Endothelial cell of umbilical vein (primary cell): ENCODE data around the gene WDR18. TPM values are rescaled to one million over a fixed set of nuclear protein-coding genes. Genes with fewer than 3 reads are reported as not detected.

Experiments used
- BruUV-seq: library from RNA; stranded (reverse); fragments of 400-500 nt; replicated peaks from 2 replicates; lab custom pipeline; 2021; lab: Mats Ljungman, UMichigan
- CTCF ChIA-PET: fragments of 300-600, 350-600 bp; sonication (Branson Sonifier 250); formaldehyde crosslinking; loops from one replicate; lab custom pipeline; 2021; ENCODE audit warnings: antibody characterized with exemption, inconsistent platforms; lab: Charles Lee
- POLR2A ChIA-PET: fragments of 300-600, 350-600 bp; sonication (Branson Sonifier 250); formaldehyde crosslinking; loops from one replicate; lab custom pipeline; 2021; ENCODE audit warnings: antibody characterized with exemption, inconsistent platforms; lab: Charles Lee
- DNase-seq: peaks from one replicate; pipeline ENCODE4 v3.0.0-alpha.2; 2011; ENCODE audit warnings: low read depth, low spot score
- FAIRE-seq: peaks from 2 replicates; lab custom pipeline; 2011; peaks lifted over from hg19 to GRCh38; lab: Jason Lieb, UNC
- H2AFZ ChIP-seq: 2 replicates; pipeline ENCODE4 v1.6.0; 2012; ENCODE audit warnings: low read depth, low read length, control low read depth, inconsistent platforms
- H3K27ac ChIP-seq: 2 replicates; pipeline ENCODE4 v1.5.1; 2011; ENCODE audit warnings: low read depth, mild to moderate bottlenecking, control low read depth, low read length, moderate library complexity; ENCODE audit not compliant: insufficient read depth
- H3K27me3 ChIP-seq, 2 experiments: 2 replicates each; pipeline versions ENCODE4 v1.6.0 to v1.6.1; 2011; ENCODE audit warnings: low read length in 2 of 2, mixed read lengths in 1 of 2; ENCODE audit not compliant: control insufficient read depth in 2 of 2, insufficient read depth in 2 of 2
- H3K36me3 ChIP-seq, 2 experiments: 2 replicates in 1 of 2; 3 replicates in 1 of 2; pipeline ENCODE4 v1.5.1; 2011; ENCODE audit warnings: low read length in 2 of 2, mild to moderate bottlenecking in 1 of 2, moderate library complexity in 1 of 2; ENCODE audit not compliant: control insufficient read depth in 2 of 2, insufficient read depth in 2 of 2; ENCODE audit errors: extremely low read depth in 1 of 2
- H3K4me1 ChIP-seq: 3 replicates; pipeline ENCODE4 v1.5.1; 2011; ENCODE audit warnings: mild to moderate bottlenecking, low read length; ENCODE audit not compliant: control insufficient read depth, insufficient read depth; ENCODE audit errors: extremely low read depth
- H3K4me2 ChIP-seq: 2 replicates; pipeline ENCODE4 v1.6.1; 2011; ENCODE audit warnings: low read length, control low read depth, mixed read lengths; ENCODE audit not compliant: insufficient read depth
- H3K4me3 ChIP-seq, 3 experiments: fragments of 200-600 bp in 1 of 3; sonication (generic), shearing (Covaris generic) in 1 of 3; replicated peaks in 1 of 3; 2 replicates each; pipeline ENCODE4 v1.5.1; 2011 to 2016; ENCODE audit warnings: control low read depth in 3 of 3, low read length in 3 of 3, mild to moderate bottlenecking in 2 of 3, inconsistent platforms in 1 of 3, low read depth in 1 of 3, moderate library complexity in 1 of 3; ENCODE audit not compliant: insufficient read depth in 1 of 3
- H3K79me2 ChIP-seq: 2 replicates; pipeline ENCODE4 v1.6.0; 2012; ENCODE audit warnings: low read length, inconsistent platforms; ENCODE audit not compliant: control insufficient read depth, insufficient read depth
- H3K9ac ChIP-seq: replicated peaks from 2 replicates; pipeline ENCODE3; 2011; ENCODE audit warnings: low read length, control low read depth; ENCODE audit not compliant: insufficient read depth; ENCODE audit errors: extremely low read depth
- H3K9me1 ChIP-seq: replicated peaks from 3 replicates; pipeline ENCODE4 v1.6.0; 2011; ENCODE audit warnings: mild to moderate bottlenecking, low read length; ENCODE audit not compliant: control insufficient read depth, insufficient read depth; ENCODE audit errors: extremely low read depth
- H3K9me3 ChIP-seq: replicated peaks from 2 replicates; pipeline ENCODE4 v1.5.1; 2012; ENCODE audit warnings: low read length, inconsistent platforms; ENCODE audit not compliant: control insufficient read depth, insufficient read depth
- H4K20me1 ChIP-seq: replicated peaks from 2 replicates; pipeline ENCODE3; 2011; ENCODE audit warnings: mild to moderate bottlenecking, low read length; ENCODE audit not compliant: control insufficient read depth, insufficient read depth; ENCODE audit errors: extremely low read depth
- CTCF ChIP-seq, 2 donors: IDR thresholded peaks; 1 replicate in 1 of 2; 2 replicates in 1 of 2; pipeline ENCODE4 v1.5.1; 2011; ENCODE audit warnings: low read length in 2 of 2, mild to moderate bottlenecking in 2 of 2, moderate library complexity in 2 of 2, control low read depth in 1 of 2, inconsistent platforms in 1 of 2, low read depth in 1 of 2; ENCODE audit not compliant: insufficient read depth in 1 of 2; ENCODE audit errors: extremely low read depth in 1 of 2
- EZH2 ChIP-seq: IDR thresholded peaks from 2 replicates; pipeline ENCODE4 v1.6.1; 2012; ENCODE audit warnings: borderline replicate concordance, low read depth, mild to moderate bottlenecking, moderate library complexity, low read length, inconsistent platforms; ENCODE audit not compliant: severe bottlenecking
- MAX ChIP-seq: IDR thresholded peaks from 2 replicates; pipeline ENCODE4 v1.6.1; 2011; ENCODE audit not compliant: insufficient read depth, insufficient read length
- MYC ChIP-seq: IDR thresholded peaks from one replicate; pipeline ENCODE4 v1.6.1; 2011; ENCODE audit warnings: mild to moderate bottlenecking, low read depth, low read length
- POLR2AphosphoS5 ChIP-seq: IDR thresholded peaks from 2 replicates; pipeline ENCODE4 v1.6.1; 2012; ENCODE audit warnings: low read depth, mild to moderate bottlenecking, control low read depth, low read length, moderate library complexity; ENCODE audit not compliant: insufficient read depth
- dilution Hi-C: fragments of 300-500 bp; cut with MboI; formaldehyde crosslinking; loops from one replicate; pipeline ENCODE4 v1.15.0; 2019; ENCODE audit warnings: low sequenced_read_pairs; ENCODE audit not compliant: extremely low pct_ligation_motif_present
- intact Hi-C: fragments of 100-400 bp; cut with micrococcal nuclease; formaldehyde crosslinking; loops from one replicate; pipeline ENCODE4 v1.10.0; 2022
- polyA plus RNA-seq, 4 experiments: library from polyadenylated mRNA; depleted of rRNA in 3 of 4; stranded (reverse) in 3 of 4; unstranded in 1 of 4; fragments of >200 nt; gene quantifications; 2 replicates each; pipeline versions ENCODE4 v1.2.1 to v1.2.3, GENCODE V29; 2011 to 2012; ENCODE audit warnings: missing spikeins in 1 of 4
- total RNA-seq: library from RNA; stranded (reverse); gene quantifications from 2 replicates; pipeline ENCODE4 v1.2.3, GENCODE V29; 2021

The WDR18 gene
- total and polyA plus RNA-seq, 2 donors (not counting 3 experiments of a cell fraction or from before 2014, with no cell fraction given), result 54.8 to 102 TPM

- ChIA-PET CTCF (interaction anchor here (0.6 to 1.5 kb wide), 2 partner anchors 42 to 45 kb away, joined by 3 read pairs; partner anchors contain the start of gene WDR18), POLR2A (no interaction called here)
- intact Hi-C loops, result loop anchor here (10.0 kb wide), 1 partner anchor 165 kb away; the partner anchor contains the start of gene GPX4
- Histone ChIP-seq H3K4me1 (peaks cover 25% of the 10 kb centered on the region), H3K27ac (no peak overlapping the region), H3K9ac (no peak overlapping the region), H3K9me3 (no peaks in the 10 kb centered on the region), H3K4me2 (no peak overlapping the region), H3K36me3 (no peaks in the 10 kb centered on the region), H3K27me3 (no peaks in the 10 kb centered on the region), H3K4me3 (no peak overlapping the region), H3K9me1 (no peaks in the 10 kb centered on the region), H4K20me1 (no peaks in the 10 kb centered on the region), H2AFZ (no peak overlapping the region), H3K79me2 (peaks cover 2% of the 10 kb centered on the region)
- dilution Hi-C loops, result no loop called here
- BruUV-seq, result no TSS peak
- DNase-seq (no peak), FAIRE-seq (no peak)
- no peak for TF ChIP-seq POLR2AphosphoS5
- no peak for TF ChIP-seq EZH2
- TF ChIP-seq MAX, result no peak
- TF ChIP-seq CTCF (IDR thresholded peaks at IDR 0.05; ENCODE audit: extremely low read depth in 1 of 2, insufficient read depth in 1 of 2, low read depth in 1 of 2, low read length in 2 of 2), result no peak
- TF ChIP-seq MYC, result no peak
Observed at GRCh38 chr19:939439-939838, 44.7 kb upstream of the WDR18 start.
